Muscle layer of duodenum (tissue), 2 donors: Measurements from ENCODE around the gene PKP3.

ENCODE experiments used
- H3K27ac ChIP-seq: one replicate; pipeline ENCODE4 v1.7.0; 2013; ENCODE audit warnings: mild to moderate bottlenecking, low read length
- H3K27me3 ChIP-seq: one replicate; pipeline ENCODE4 v1.7.0; 2013; ENCODE audit warnings: low read depth, mild to moderate bottlenecking, control low read depth, low read length
- H3K36me3 ChIP-seq, 2 donors: one replicate each; pipeline ENCODE4 v1.7.0; 2013; ENCODE audit warnings: low read length in 2 of 2, control low read depth in 1 of 2, mild to moderate bottlenecking in 1 of 2; ENCODE audit not compliant: insufficient read depth in 2 of 2, control insufficient read depth in 1 of 2
- H3K4me1 ChIP-seq, 2 donors: one replicate each; pipeline ENCODE4 v1.7.0; 2013; ENCODE audit warnings: low read length in 2 of 2, mild to moderate bottlenecking in 2 of 2, control low read depth in 1 of 2, moderate library complexity in 1 of 2; ENCODE audit not compliant: insufficient read depth in 2 of 2, control insufficient read depth in 1 of 2
- H3K4me3 ChIP-seq, 2 donors: one replicate each; pipeline ENCODE4 v1.7.0; 2013; ENCODE audit warnings: low read length in 2 of 2, low read depth in 1 of 2, mild to moderate bottlenecking in 1 of 2
- H3K9me3 ChIP-seq, 2 donors: one replicate each; pipeline ENCODE4 v1.7.0; 2013; ENCODE audit warnings: low read length in 2 of 2, control low read depth in 1 of 2, mild to moderate bottlenecking in 1 of 2; ENCODE audit not compliant: control insufficient read depth in 1 of 2
- donor health status: healthy.

PKP3 gene

DNA sequence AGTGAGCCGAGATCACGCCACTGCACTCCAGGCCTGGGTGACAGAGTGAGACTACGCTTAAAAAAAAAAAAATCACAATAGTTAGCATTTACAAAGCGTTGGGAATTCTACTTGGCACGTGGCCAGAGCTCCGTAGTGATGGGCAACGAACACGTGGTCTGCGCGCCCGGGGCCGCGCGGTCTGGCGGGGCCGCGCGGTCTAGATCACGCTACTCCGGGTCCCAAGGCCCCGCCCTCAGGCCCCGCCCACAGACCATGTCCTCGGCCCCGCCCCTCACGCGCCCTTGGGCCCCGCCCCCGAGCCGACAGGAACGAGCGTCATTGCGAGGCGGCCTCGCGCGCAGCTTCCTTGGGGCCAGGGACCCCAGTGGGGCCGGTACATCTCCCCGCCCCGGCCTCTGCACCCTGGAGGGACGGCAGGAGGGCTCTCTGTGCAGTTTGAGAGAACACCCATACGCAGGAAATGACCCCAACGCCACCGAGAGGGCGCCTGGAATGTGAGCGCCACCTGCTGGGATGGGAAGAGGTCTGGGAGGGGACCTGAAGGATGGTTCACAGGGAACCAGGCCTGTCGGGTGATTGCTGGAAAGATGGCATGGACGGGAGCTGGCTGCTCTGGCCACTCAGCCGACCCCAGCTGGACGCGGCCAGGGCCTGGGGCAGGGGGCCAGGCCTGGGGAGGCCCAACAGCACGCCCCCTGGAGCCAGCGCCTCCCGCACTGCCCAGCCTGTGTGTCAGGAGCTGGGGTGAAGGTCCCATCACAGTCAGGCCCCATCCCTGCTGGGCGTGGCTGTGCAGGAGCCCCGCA is 54.1 kb downstream of the PKP3 start:
- H3K4me3 ChIP-seq = peak overlapping the region; percentile 72 to 74
- H3K9me3 ChIP-seq = no peaks in the 10 kb centered on the region
- H3K4me1 ChIP-seq = peaks cover 11 to 35% of the 10 kb centered on the region in 2 donors
- H3K27me3 ChIP-seq = no peaks in the 10 kb centered on the region
- H3K36me3 ChIP-seq = peaks cover 0 to 2% of the 10 kb centered on the region in 2 donors
- H3K27ac ChIP-seq = peak overlapping the region; percentile 84

DNA sequence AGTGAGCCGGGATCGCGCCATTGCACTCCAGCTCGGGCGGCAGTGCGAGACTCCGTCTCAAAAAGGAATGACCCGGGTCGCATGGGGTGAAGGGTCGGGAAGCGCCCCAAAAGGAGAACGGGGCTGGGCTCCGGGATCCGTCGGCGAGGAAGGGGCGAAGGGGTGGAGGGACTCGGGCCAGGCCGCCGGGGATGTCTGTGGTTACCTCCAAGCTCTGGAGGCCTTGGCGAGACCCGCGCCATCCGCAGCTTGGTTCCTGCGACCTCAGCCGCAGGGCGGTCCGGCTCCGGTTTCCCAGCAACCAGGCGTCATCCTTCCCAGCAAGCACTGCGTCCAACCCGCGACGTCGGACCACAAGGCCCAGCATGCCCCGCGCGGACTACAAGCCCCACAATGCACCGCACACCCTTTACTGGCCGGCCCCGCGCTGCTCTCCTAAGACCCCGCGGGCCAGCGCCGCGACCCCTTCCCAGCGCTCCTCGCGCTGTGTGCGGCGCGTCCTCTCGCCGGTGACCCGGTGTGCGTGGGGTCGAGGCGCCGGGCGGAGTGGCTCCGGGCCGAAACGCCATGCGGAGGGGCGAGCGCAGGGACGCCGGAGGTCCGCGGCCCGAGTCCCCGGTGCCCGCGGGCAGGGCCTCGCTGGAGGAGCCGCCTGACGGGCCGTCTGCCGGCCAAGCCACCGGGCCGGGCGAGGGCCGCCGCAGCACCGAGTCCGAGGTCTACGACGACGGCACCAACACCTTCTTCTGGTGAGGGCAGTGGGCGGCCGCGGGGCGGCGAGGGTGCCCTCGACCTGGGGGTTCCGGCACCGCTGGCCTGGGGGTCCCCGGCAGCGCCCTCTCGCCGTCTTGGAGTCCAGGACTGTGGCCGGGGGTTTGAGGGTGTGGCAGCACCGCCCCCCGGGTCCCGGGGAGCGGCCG is 56.1 kb downstream of the PKP3 start, which contains the start of gene PTDSS2:
PTDSS2 (plus strand) TSS at position 391 of the 920 bp plus-strand sequence; CDS start at position 568, 177 bp downstream.
- H3K4me3 ChIP-seq = peak within 1 kb of the TSS; percentile 66 to 82
- no peaks in the 10 kb centered on the region for H3K9me3 ChIP-seq
- H3K27me3 ChIP-seq = no peaks in the 10 kb centered on the region
- H3K36me3 ChIP-seq = peaks cover 3 to 8% of the 10 kb centered on the region in 2 donors
- H3K4me1 ChIP-seq = peaks cover 11 to 35% of the 10 kb centered on the region in 2 donors
- H3K27ac ChIP-seq = peak within 1 kb of the TSS; percentile 23

DNA sequence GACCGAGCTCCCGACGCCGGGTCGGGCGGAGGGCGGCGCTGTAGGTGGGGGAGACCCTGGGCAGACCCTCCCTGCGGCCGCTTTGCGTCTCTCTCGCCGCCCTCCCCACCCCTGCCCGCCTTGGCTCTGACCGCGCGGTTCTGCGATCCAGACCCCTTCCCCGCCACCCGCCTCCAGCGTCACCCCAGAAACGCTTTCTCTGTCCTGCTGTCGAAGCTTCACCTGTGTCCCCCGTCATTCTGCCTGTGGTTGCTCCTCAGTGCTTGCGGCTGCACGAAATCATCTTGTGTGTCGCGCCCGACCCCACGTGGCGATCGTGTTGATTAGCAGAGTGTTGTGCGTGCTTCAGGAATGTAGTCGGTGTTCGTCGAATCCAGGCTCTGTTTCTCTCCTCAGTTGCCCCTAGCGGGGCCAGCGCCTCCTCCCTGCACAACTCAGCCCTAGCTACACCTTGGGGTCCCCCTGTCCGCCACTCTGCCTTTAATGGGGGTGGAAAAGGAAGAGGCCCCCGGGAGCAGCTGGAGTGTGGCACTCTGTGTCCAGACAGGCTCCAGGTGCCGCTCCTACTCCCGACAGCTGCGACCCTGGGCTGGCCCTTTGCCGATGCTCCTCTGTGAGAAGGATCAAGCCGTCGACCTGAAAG is 56.9 kb downstream of the PKP3 start:
- no peaks in the 10 kb centered on the region for H3K9me3 ChIP-seq
- H3K4me1 ChIP-seq = peaks cover 11 to 35% of the 10 kb centered on the region in 2 donors
- H3K27ac ChIP-seq = no peak overlapping the region
- peaks cover 3 to 8% of the 10 kb centered on the region in 2 donors for H3K36me3 ChIP-seq
- peak overlapping the region; percentile 66 to 82 for H3K4me3 ChIP-seq
- H3K27me3 ChIP-seq = no peaks in the 10 kb centered on the region

DNA sequence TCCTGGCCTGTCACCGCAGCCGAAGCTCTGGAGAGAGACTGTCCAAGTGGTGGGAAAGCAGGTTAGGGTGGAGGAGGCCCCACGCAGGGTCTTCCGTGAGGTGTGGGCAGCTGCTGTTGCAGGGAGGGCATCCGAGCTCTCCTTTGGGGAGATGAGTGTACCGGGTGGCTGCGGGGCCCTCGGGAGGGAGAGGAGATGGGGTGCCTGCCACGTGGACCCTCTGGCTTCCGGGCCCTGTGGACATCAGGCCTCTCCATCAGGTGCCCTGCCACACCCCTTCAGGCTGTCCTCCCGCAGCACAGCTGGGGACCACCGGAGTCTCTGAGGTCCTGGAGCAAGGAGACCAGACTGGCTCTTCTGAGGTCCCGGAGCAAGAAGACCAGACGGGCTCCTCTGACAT is 57.7 kb downstream of the PKP3 start:
- H3K4me3 ChIP-seq = peak overlapping the region in 1 of 2 donors; percentile 82
- H3K36me3 ChIP-seq = peaks cover 3 to 8% of the 10 kb centered on the region in 2 donors
- H3K4me1 ChIP-seq = peaks cover 11 to 35% of the 10 kb centered on the region in 2 donors
- H3K27me3 ChIP-seq = no peaks in the 10 kb centered on the region
- H3K27ac ChIP-seq = no peak overlapping the region
- no peaks in the 10 kb centered on the region for H3K9me3 ChIP-seq

DNA sequence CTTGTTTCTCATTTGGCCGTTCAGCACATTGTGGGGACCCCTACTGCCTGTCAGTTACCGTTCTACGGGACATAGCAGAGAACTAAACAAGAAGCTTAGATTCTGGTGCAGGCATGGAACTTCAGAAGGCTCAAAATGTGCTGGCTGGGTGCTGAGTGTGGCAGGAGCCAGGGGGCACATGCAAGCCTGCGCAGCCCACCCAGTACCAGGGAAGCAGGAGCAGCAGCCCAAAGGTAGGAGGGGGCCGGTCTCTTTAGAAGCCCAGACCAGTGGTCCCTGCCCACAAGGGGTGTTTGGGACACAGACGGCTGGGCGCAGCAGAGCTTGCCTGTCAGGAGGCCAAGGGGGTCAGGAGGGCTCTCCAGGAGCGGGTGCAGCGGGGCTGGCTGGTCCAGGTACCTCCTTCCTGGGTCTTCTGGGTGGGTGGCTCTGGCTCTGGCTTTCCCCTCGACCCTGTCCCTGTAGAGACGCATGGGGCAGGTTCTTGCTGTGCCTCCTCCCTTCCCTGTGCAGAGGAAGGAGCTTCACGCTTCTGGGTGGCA is 58.3 kb downstream of the PKP3 start:
- H3K4me1 ChIP-seq = peaks cover 11 to 35% of the 10 kb centered on the region in 2 donors
- H3K27me3 ChIP-seq = no peaks in the 10 kb centered on the region
- no peak overlapping the region for H3K4me3 ChIP-seq
- H3K36me3 ChIP-seq = peaks cover 3 to 8% of the 10 kb centered on the region in 2 donors
- no peak overlapping the region for H3K27ac ChIP-seq
- no peaks in the 10 kb centered on the region for H3K9me3 ChIP-seq

DNA sequence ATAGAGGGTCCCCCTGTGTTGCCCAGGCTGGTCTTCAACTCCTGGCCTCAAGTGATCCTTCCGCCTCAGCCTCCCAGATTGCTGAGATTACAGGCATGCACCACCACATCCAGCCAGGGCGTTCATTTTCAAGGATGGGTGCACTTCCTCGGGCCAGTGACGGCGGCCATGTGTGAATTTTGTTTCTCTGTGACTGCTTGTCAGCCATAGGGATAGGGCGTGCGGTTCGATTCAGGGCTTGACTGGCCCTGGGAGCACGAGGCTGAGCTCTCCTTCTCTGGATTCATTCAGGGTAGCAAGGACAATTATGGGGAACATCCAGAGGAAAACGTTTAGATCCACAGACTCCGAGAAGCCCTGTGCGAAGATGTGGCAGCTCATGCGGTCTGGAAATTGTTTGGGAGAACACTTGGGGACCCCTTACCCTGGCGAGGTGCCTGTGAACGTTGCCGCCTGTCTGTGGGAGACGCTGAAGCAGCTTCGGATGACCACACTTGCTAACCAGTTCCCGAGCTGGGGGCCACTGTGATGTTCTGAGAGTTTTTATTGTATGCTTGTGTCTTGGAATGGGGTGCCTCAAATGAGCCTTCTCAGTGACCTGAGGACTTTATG is 59.0 kb downstream of the PKP3 start:
- H3K4me3 ChIP-seq = no peak overlapping the region
- no peaks in the 10 kb centered on the region for H3K9me3 ChIP-seq
- no peaks in the 10 kb centered on the region for H3K27me3 ChIP-seq
- H3K36me3 ChIP-seq = peaks cover 3 to 8% of the 10 kb centered on the region in 2 donors
- H3K4me1 ChIP-seq = peaks cover 11 to 35% of the 10 kb centered on the region in 2 donors
- H3K27ac ChIP-seq = no peak overlapping the region

DNA sequence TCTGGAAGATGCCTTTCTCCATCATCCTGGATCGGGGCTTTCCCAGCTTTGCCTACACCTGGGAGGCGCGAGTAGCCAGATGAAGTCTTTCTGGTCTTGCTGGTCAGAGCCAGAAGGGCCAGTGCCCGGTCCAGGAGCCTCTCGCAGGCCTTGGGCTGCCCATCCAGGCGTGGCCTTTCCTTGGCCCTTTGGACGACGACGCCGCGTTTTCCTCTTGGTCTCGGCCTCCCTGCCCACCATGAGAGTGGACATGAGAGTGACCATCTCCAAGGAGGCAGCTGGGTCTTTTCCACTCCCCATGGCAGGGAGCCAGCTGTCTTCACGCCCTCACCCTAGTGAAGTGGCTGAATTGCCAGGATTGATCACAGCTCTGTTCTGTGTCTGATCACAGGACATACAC is 59.6 kb downstream of the PKP3 start:
- H3K36me3 ChIP-seq = peaks cover 3 to 8% of the 10 kb centered on the region in 2 donors
- no peak overlapping the region for H3K27ac ChIP-seq
- peaks cover 9 to 32% of the 10 kb centered on the region in 2 donors for H3K4me1 ChIP-seq
- H3K9me3 ChIP-seq = no peaks in the 10 kb centered on the region
- H3K4me3 ChIP-seq = no peak overlapping the region
- no peaks in the 10 kb centered on the region for H3K27me3 ChIP-seq

DNA sequence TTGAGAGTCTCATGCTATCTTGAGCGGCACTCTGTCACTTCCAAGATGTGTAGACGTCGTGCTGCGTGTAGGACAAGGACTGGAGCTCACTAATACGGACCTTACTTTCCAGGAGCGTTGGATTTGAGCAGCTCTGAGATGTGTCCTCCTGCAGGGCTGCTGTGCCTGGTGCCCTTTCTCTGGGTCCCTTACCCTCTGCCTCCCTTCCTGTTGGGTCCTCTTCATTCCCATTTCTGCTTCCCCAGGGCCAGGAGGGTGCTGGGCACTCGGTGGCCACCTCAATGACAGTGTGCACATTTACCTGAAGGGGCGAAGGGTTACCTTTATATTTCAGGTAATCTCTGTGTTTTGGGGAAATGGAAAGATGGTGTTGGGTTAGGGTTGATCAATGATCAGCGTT is 60.0 kb downstream of the PKP3 start:
- peaks cover 6 to 27% of the 10 kb centered on the region in 2 donors for H3K4me1 ChIP-seq
- peaks cover 3 to 8% of the 10 kb centered on the region in 2 donors for H3K36me3 ChIP-seq
- no peak overlapping the region for H3K4me3 ChIP-seq
- no peaks in the 10 kb centered on the region for H3K9me3 ChIP-seq
- no peak overlapping the region for H3K27ac ChIP-seq
- H3K27me3 ChIP-seq = no peaks in the 10 kb centered on the region
